Smooth muscle cell (in vitro differentiated cells): ENCODE data around the gene PCCA. TPM values are rescaled to one million over a fixed set of nuclear protein-coding genes. Genes with fewer than 3 reads are reported as not detected.
"Not testable (repeated sequence)": the region's sequence is repeated elsewhere in the genome, so short reads cannot be mapped to it uniquely, and the experiment has no call there.

Experiments
- DNase-seq: peaks from one replicate; lab custom pipeline; 2025; ENCODE audit not compliant: unreplicated experiment; lab: John Stamatoyannopoulos, UW
- H2AFZ ChIP-seq: fragments of 200-600 bp; sonication (generic); 2 replicates; pipeline ENCODE4 v1.6.0; 2016; ENCODE audit warnings: antibody characterized with exemption, low read depth, mild to moderate bottlenecking
- H3F3A ChIP-seq: fragments of 200-600 bp; sonication (generic); 2 replicates; pipeline ENCODE4 v1.6.0; 2017; ENCODE audit warnings: antibody characterized with exemption, low read depth
- H3K27ac ChIP-seq: fragments of 200-600 bp; sonication (generic); 2 replicates; pipeline ENCODE4 v1.5.1; 2016; ENCODE audit warnings: low read depth, mild to moderate bottlenecking
- H3K27me3 ChIP-seq: fragments of 200-600 bp; sonication (generic); 2 replicates; pipeline ENCODE4 v1.6.1; 2016; ENCODE audit warnings: low read depth, mild to moderate bottlenecking
- H3K36me3 ChIP-seq: fragments of 200-600 bp; sonication (generic); 2 replicates; pipeline ENCODE4 v1.5.1; 2016; ENCODE audit warnings: low read depth
- H3K4me1 ChIP-seq: fragments of 200-600 bp; sonication (generic); 2 replicates; pipeline ENCODE4 v1.5.1; 2016; ENCODE audit warnings: low read depth
- H3K4me2 ChIP-seq: fragments of 200-600 bp; sonication (generic); 2 replicates; pipeline ENCODE4 v1.6.0; 2016; ENCODE audit warnings: mild to moderate bottlenecking
- H3K4me3 ChIP-seq: fragments of 200-600 bp; sonication (generic); 2 replicates; pipeline ENCODE4 v1.5.1; 2016; ENCODE audit warnings: mild to moderate bottlenecking
- H3K79me2 ChIP-seq: fragments of 200-600 bp; sonication (generic); 2 replicates; pipeline ENCODE4 v1.6.0; 2016; ENCODE audit warnings: low read depth, mild to moderate bottlenecking
- H3K9ac ChIP-seq: fragments of 200-600 bp; sonication (generic); 2 replicates; pipeline ENCODE4 v1.6.0; 2016; ENCODE audit warnings: low read depth
- H3K9me3 ChIP-seq: fragments of 200-600 bp; sonication (generic); replicated peaks from 2 replicates; pipeline ENCODE4 v1.5.1; 2016; ENCODE audit warnings: low read depth
- H4K20me1 ChIP-seq: fragments of 200-600 bp; sonication (generic); 2 replicates; pipeline ENCODE4 v1.6.0; 2016; ENCODE audit warnings: low read depth
- whole genome bisulfite sequencing: methylation state at CpG from one replicate; pipeline ENCODE4 v1.1.7; 2016; ENCODE audit warnings: low lambda C conversion rate; 5-methylcytosine and 5-hydroxymethylcytosine counted together
- polyA plus RNA-seq: library from polyadenylated mRNA; unstranded; fragments of >200 nt; fragmentation: Nextera tagmentation; extraction: Ambion mirVana; gene quantifications from 2 replicates; pipeline ENCODE4 v1.2.1, GENCODE V29; 2016
- total RNA-seq: library from RNA; depleted of rRNA; stranded (reverse); fragments of >200 nt; gene quantifications from 2 replicates; pipeline ENCODE4 v1.2.3, GENCODE V29; 2014
- TF ChIP-seq, protein P1 (sequence below): fragments of 200-600 bp; sonication (generic); IDR thresholded peaks from 2 replicates; pipeline ENCODE4 v1.5.1; 2017; ENCODE audit warnings: borderline replicate concordance, mild to moderate bottlenecking, antibody characterized with exemption; ENCODE audit not compliant: insufficient read depth, poor library complexity, severe bottlenecking

PCCA gene
- total and polyA plus RNA-seq, 2 experiments from 2014 or later: 19.6 to 24.7 TPM

- no peak for DNase-seq
- Histone ChIP-seq H2AFZ (no peak overlapping the region), H3K4me1 (no peaks in the 10 kb centered on the region), H3K9ac (no peak overlapping the region), H3F3A (no peaks in the 10 kb centered on the region), H3K27me3 (no peaks in the 10 kb centered on the region), H3K79me2 (no peaks in the 10 kb centered on the region), H3K4me2 (peak overlapping the region; percentile 48), H3K9me3 (peaks cover 15% of the 10 kb centered on the region), H3K27ac (no peak overlapping the region), H3K36me3 (peaks cover 6% of the 10 kb centered on the region), H4K20me1 (no peaks in the 10 kb centered on the region), H3K4me3 (no peak overlapping the region)
- TF ChIP-seq, protein P1, sequence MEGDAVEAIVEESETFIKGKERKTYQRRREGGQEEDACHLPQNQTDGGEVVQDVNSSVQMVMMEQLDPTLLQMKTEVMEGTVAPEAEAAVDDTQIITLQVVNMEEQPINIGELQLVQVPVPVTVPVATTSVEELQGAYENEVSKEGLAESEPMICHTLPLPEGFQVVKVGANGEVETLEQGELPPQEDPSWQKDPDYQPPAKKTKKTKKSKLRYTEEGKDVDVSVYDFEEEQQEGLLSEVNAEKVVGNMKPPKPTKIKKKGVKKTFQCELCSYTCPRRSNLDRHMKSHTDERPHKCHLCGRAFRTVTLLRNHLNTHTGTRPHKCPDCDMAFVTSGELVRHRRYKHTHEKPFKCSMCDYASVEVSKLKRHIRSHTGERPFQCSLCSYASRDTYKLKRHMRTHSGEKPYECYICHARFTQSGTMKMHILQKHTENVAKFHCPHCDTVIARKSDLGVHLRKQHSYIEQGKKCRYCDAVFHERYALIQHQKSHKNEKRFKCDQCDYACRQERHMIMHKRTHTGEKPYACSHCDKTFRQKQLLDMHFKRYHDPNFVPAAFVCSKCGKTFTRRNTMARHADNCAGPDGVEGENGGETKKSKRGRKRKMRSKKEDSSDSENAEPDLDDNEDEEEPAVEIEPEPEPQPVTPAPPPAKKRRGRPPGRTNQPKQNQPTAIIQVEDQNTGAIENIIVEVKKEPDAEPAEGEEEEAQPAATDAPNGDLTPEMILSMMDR: no peak
Measured at GRCh38 chr13:100382785-100383184, 293.9 kb downstream of the PCCA start.

DNA sequence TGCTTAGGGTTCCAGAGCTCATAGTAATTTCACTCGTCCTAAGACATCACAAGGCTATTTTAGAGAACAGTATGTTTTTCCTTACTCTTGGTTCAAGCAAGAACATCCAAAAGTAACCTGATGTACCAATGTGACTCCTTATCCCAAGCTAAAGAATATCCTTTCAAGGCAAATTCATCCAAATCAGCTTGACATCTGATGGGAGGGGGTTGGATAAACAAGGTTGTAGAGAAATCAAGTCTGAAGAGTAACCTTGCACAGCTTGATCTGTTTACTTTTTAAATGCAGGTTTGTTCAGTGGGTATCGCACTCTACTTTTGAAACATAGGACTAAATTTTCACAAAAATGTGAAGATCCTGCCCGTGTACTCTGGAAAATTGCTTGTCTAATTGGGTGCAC lies 298.5 kb downstream of the PCCA start:
- no peak for DNase-seq
- Histone ChIP-seq H2AFZ (no peak overlapping the region), H3F3A (peaks cover 7% of the 10 kb centered on the region), H3K4me1 (peaks cover 6% of the 10 kb centered on the region), H3K9me3 (no peaks in the 10 kb centered on the region), H3K79me2 (no peaks in the 10 kb centered on the region), H3K27me3 (no peaks in the 10 kb centered on the region), H3K27ac (no peak overlapping the region), H4K20me1 (no peaks in the 10 kb centered on the region), H3K4me3 (no peak overlapping the region), H3K9ac (no peak overlapping the region), H3K4me2 (no peak overlapping the region), H3K36me3 (no peaks in the 10 kb centered on the region)
- 95% methylated on average over 3 of the region's 3 CpGs for WGBS
- TF ChIP-seq, protein P1: no peak

DNA sequence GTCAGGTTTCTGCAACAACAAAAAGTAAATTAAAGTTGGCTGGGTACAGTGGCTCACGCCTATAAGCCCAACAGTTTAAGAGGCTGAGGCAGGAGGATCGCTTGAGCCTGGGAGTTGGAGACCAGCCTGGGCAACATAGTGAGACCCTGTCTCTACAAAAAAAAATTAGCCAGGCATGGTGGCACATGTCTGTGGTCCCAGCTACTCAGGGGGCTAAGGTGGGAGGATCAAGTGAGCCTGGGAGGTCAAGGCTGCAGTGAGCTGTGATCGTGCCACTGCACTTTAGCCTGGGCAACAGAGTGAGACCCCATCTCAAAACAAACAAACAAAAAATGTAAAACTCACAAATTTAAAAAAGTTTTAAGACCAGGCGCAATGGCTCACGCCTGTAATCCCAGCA lies 299.3 kb downstream of the PCCA start:
- DNase-seq, H3K9me3 ChIP-seq, H3K36me3 ChIP-seq, H3K4me1 ChIP-seq, H4K20me1 ChIP-seq, H3K4me2 ChIP-seq, H2AFZ ChIP-seq, H3K79me2 ChIP-seq, H3K27me3 ChIP-seq, H3K4me3 ChIP-seq, H3K27ac ChIP-seq, H3K9ac ChIP-seq: not testable (repeated sequence)
- 100% methylated on average over 5 of the region's 5 CpGs for WGBS
- peaks cover 11% of the 10 kb centered on the region for H3F3A ChIP-seq

DNA sequence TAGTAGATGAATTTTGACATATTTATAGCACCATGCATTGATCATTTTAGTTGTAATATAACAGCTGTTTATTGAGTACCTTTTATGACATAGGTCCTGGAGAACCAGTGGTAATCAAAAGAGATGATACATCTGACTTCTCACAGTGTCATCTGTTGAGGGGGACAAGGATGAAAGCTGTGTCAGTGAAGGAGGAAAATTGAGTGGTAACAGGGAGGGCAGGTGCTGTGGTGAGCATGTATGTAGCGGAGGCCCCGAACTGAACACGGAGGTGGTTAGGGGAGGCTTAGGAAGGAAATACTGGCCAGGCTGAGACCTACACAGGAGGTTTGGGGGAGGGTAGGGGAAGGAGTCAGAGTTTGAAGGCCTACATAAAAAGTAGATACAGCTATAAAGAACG lies 300.0 kb downstream of the PCCA start:
- peaks cover 11% of the 10 kb centered on the region for H3F3A ChIP-seq
- peaks cover 7% of the 10 kb centered on the region for H3K4me1 ChIP-seq
- no peaks in the 10 kb centered on the region for H3K36me3 ChIP-seq
- H3K79me2 ChIP-seq: no peaks in the 10 kb centered on the region
- H3K27me3 ChIP-seq: no peaks in the 10 kb centered on the region
- no peak overlapping the region for H3K4me2 ChIP-seq
- H3K9ac ChIP-seq: no peak overlapping the region
- H3K4me3 ChIP-seq: no peak overlapping the region
- TF ChIP-seq, protein P1: no peak
- WGBS: 96% methylated on average over 4 of the region's 4 CpGs
- H2AFZ ChIP-seq: no peak overlapping the region
- H4K20me1 ChIP-seq: no peaks in the 10 kb centered on the region
- H3K9me3 ChIP-seq: no peaks in the 10 kb centered on the region
- H3K27ac ChIP-seq: no peak overlapping the region
- DNase-seq: no peak
